Uterus (tissue), 2 donors: ENCODE data around the gene GMPPA.

Experiments
- POLR2A ChIP-seq, 2 donors: fragments of 450-650 bp; IDR thresholded peaks; one replicate each; pipeline ENCODE4 v1.6.1; 2016; ENCODE audit warnings: antibody characterized with exemption in 2 of 2, mild to moderate bottlenecking in 1 of 2, moderate library complexity in 1 of 2
- TF ChIP-seq, protein P1 (sequence below), 4 experiments: fragments of 200-600 bp in 2 of 4; fragments of 450-650 bp in 2 of 4; sonication (generic) in 2 of 4; IDR thresholded peaks; one replicate each; pipeline ENCODE4 v1.5.1; 2016 to 2019; ENCODE audit warnings: antibody characterized with exemption in 4 of 4, mild to moderate bottlenecking in 2 of 4, moderate library complexity in 1 of 4

- TF ChIP-seq, protein P1, sequence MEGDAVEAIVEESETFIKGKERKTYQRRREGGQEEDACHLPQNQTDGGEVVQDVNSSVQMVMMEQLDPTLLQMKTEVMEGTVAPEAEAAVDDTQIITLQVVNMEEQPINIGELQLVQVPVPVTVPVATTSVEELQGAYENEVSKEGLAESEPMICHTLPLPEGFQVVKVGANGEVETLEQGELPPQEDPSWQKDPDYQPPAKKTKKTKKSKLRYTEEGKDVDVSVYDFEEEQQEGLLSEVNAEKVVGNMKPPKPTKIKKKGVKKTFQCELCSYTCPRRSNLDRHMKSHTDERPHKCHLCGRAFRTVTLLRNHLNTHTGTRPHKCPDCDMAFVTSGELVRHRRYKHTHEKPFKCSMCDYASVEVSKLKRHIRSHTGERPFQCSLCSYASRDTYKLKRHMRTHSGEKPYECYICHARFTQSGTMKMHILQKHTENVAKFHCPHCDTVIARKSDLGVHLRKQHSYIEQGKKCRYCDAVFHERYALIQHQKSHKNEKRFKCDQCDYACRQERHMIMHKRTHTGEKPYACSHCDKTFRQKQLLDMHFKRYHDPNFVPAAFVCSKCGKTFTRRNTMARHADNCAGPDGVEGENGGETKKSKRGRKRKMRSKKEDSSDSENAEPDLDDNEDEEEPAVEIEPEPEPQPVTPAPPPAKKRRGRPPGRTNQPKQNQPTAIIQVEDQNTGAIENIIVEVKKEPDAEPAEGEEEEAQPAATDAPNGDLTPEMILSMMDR (IDR thresholded peaks at IDR 0.05) = no peak
- TF ChIP-seq POLR2A (IDR thresholded peaks at IDR 0.05) = no peak
Measured at GRCh38 chr2:219531639-219532377, 33.1 kb downstream of the GMPPA start.
